Measurements from ENCODE around the gene PHACTR1.

Gene PHACTR1

GRCh38 chr6:12921467-12921866 is 204.9 kb downstream of the PHACTR1 start:
- in situ Hi-C loops (cut with HindIII; ENCODE audit: low sequenced_read_pairs) = no loop called here
- H3K4me3 ChIP-seq (ENCODE audit: low read depth, low read length) = no peak overlapping the region
- TF ChIP-seq, protein P1, sequence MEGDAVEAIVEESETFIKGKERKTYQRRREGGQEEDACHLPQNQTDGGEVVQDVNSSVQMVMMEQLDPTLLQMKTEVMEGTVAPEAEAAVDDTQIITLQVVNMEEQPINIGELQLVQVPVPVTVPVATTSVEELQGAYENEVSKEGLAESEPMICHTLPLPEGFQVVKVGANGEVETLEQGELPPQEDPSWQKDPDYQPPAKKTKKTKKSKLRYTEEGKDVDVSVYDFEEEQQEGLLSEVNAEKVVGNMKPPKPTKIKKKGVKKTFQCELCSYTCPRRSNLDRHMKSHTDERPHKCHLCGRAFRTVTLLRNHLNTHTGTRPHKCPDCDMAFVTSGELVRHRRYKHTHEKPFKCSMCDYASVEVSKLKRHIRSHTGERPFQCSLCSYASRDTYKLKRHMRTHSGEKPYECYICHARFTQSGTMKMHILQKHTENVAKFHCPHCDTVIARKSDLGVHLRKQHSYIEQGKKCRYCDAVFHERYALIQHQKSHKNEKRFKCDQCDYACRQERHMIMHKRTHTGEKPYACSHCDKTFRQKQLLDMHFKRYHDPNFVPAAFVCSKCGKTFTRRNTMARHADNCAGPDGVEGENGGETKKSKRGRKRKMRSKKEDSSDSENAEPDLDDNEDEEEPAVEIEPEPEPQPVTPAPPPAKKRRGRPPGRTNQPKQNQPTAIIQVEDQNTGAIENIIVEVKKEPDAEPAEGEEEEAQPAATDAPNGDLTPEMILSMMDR (IDR thresholded peaks at IDR 0.05; ENCODE audit: low read depth, low read length) = no peak
- no peak for DNase-seq (ENCODE audit: low read depth, low spot score)

- TF ChIP-seq, protein P1 (IDR thresholded peaks at IDR 0.05; ENCODE audit: low read depth, low read length) = no peak
- no peak overlapping the region for H3K4me3 ChIP-seq (ENCODE audit: low read depth, low read length)
- DNase-seq (ENCODE audit: low read depth, low spot score) = no peak
- in situ Hi-C loops (cut with HindIII; ENCODE audit: low sequenced_read_pairs) = no loop called here
Observed at GRCh38 chr6:12923644-12924235, 207.2 kb downstream of the PHACTR1 start.

- TF ChIP-seq, protein P1 (IDR thresholded peaks at IDR 0.05; ENCODE audit: low read depth, low read length) = no peak
- in situ Hi-C loops (cut with HindIII; ENCODE audit: low sequenced_read_pairs) = no loop called here
- H3K4me3 ChIP-seq (ENCODE audit: low read depth, low read length) = no peak overlapping the region
- no peak for DNase-seq (ENCODE audit: low read depth, low spot score)
Observed at GRCh38 chr6:12924911-12925310, 208.3 kb downstream of the PHACTR1 start.

GRCh38 chr6:12927746-12928145 is 211.2 kb downstream of the PHACTR1 start:
- in situ Hi-C loops (cut with HindIII; ENCODE audit: low sequenced_read_pairs) = no loop called here
- H3K4me3 ChIP-seq (ENCODE audit: low read depth, low read length) = no peak overlapping the region
- TF ChIP-seq, protein P1 (IDR thresholded peaks at IDR 0.05; ENCODE audit: low read depth, low read length) = no peak
- DNase-seq (ENCODE audit: low read depth, low spot score) = no peak

- DNase-seq (ENCODE audit: low read depth, low spot score) = no peak
- in situ Hi-C loops (cut with HindIII; ENCODE audit: low sequenced_read_pairs) = no loop called here
- TF ChIP-seq, protein P1 (IDR thresholded peaks at IDR 0.05; ENCODE audit: low read depth, low read length) = no peak
- H3K4me3 ChIP-seq (ENCODE audit: low read depth, low read length) = no peak overlapping the region
Observed at GRCh38 chr6:12929678-12930077, 213.1 kb downstream of the PHACTR1 start.

DNA sequence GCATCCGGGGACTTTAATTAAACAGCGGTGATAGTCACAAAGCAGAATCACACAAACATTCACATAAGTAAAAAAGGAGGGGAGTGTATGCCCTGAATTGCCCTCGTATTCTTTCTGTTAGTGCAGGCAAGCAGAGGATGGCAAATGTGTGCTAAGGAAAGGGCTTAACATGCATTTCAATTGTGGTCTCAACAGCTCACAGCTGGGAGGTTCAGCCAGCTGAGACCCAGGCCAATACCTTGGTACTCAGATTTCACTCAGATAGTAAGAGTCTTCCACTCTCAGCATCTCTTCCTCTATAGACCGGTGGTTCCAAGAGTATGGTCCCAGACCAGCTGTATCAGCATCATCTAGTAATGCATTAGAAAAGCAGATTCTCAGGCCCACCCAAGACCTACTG is 215.1 kb downstream of the PHACTR1 start:
- TF ChIP-seq, protein P1 (IDR thresholded peaks at IDR 0.05; ENCODE audit: low read depth, low read length) = no peak
- in situ Hi-C loops (cut with HindIII; ENCODE audit: low sequenced_read_pairs) = no loop called here
- no peak overlapping the region for H3K4me3 ChIP-seq (ENCODE audit: low read depth, low read length)
- DNase-seq (ENCODE audit: low read depth, low spot score) = no peak
